Tibial nerve (tissue), 3 donors: Measurements from ENCODE around the gene PPP1R12A.

ENCODE experiments used
- POLR2A ChIP-seq, 2 donors: fragments of 450-650 bp; IDR thresholded peaks; one replicate each; pipeline ENCODE4 v1.6.1; 2017; ENCODE audit warnings: antibody characterized with exemption in 2 of 2, mild to moderate bottlenecking in 2 of 2, moderate library complexity in 2 of 2
- TF ChIP-seq, protein P1 (sequence below), 5 experiments: fragments of 200-600 bp in 3 of 5; fragments of 450-650 bp in 2 of 5; sonication (generic) in 3 of 5; IDR thresholded peaks; one replicate each; pipeline ENCODE4 v1.5.1; 2016 to 2019; ENCODE audit warnings: antibody characterized with exemption in 5 of 5, mild to moderate bottlenecking in 3 of 5, moderate library complexity in 2 of 5

GRCh38 chr12:79782172-79782900 is 152.6 kb downstream of the PPP1R12A start:
- TF ChIP-seq, protein P1, sequence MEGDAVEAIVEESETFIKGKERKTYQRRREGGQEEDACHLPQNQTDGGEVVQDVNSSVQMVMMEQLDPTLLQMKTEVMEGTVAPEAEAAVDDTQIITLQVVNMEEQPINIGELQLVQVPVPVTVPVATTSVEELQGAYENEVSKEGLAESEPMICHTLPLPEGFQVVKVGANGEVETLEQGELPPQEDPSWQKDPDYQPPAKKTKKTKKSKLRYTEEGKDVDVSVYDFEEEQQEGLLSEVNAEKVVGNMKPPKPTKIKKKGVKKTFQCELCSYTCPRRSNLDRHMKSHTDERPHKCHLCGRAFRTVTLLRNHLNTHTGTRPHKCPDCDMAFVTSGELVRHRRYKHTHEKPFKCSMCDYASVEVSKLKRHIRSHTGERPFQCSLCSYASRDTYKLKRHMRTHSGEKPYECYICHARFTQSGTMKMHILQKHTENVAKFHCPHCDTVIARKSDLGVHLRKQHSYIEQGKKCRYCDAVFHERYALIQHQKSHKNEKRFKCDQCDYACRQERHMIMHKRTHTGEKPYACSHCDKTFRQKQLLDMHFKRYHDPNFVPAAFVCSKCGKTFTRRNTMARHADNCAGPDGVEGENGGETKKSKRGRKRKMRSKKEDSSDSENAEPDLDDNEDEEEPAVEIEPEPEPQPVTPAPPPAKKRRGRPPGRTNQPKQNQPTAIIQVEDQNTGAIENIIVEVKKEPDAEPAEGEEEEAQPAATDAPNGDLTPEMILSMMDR (IDR thresholded peaks at IDR 0.05), result no peak
- no peak for TF ChIP-seq POLR2A (IDR thresholded peaks at IDR 0.05)
